AG10803 (cell line): ENCODE results near the gene COX6B2.

ENCODE experiments used
- DNase-seq: peaks from one replicate; pipeline ENCODE4 v3.0.0; 2010; ENCODE audit warnings: low read depth
- H3K4me3 ChIP-seq: 2 replicates; pipeline ENCODE4 v1.5.1; 2011; ENCODE audit warnings: mild to moderate bottlenecking, low read length, control low read depth
- CTCF ChIP-seq: conservative IDR thresholded peaks from 2 replicates; pipeline ENCODE4 v1.5.1; 2011; ENCODE audit warnings: mild to moderate bottlenecking, low read length, control low read depth, inconsistent platforms

COX6B2 gene

GRCh38 chr19:55385724-55386492 is 31.4 kb upstream of the COX6B2 start, which contains the start of gene RPL28:
Gene RPL28 (plus strand): TSS chr19:55385932. CDS start chr19:55386358, 426 bp downstream.
- DNase-seq = peak; percentile 96
- TF ChIP-seq CTCF = no peak
- H3K4me3 ChIP-seq = peak within 1 kb of the TSS; percentile 98

DNA sequence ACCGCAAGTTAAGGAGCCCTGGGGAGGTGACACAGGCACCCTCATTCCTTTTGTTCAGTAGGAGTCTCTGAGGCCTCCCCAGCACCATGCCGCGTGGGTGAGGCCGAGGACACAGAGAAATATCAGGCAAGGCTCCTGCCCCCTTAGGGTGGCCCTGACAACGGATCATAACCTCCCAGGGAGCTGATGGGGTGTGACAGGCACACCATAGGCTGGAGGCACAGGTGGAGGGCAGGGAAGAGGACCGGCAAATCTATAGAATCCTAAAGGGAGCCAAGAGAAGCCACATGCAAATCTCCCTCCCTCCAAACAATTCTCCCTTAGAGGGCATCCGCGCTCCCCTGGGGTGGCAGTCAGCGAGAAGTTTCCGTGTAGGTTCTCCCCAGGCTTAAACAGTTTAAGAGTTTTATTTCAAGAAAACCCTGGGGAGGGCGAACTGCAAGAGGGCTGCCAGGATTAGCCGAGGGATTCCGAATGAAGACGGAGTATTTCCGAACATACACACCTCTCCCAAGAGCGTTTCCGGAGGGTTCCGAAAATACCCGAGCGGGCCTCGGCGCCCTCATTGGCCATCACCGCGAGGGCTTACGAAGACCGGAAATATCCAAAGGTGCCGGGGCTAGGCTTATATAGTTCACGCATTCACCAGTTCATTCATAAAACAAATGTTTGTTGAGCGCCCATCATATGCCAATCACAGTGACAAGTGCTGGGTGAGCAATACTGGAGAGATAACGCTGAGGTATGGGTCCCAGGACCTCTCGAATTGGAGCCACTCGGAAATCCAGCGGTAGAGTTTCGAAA is 30.6 kb upstream of the COX6B2 start:
- peak overlapping the region; percentile 60 for H3K4me3 ChIP-seq
- peak; percentile 93 for DNase-seq
- TF ChIP-seq CTCF = no peak

DNA sequence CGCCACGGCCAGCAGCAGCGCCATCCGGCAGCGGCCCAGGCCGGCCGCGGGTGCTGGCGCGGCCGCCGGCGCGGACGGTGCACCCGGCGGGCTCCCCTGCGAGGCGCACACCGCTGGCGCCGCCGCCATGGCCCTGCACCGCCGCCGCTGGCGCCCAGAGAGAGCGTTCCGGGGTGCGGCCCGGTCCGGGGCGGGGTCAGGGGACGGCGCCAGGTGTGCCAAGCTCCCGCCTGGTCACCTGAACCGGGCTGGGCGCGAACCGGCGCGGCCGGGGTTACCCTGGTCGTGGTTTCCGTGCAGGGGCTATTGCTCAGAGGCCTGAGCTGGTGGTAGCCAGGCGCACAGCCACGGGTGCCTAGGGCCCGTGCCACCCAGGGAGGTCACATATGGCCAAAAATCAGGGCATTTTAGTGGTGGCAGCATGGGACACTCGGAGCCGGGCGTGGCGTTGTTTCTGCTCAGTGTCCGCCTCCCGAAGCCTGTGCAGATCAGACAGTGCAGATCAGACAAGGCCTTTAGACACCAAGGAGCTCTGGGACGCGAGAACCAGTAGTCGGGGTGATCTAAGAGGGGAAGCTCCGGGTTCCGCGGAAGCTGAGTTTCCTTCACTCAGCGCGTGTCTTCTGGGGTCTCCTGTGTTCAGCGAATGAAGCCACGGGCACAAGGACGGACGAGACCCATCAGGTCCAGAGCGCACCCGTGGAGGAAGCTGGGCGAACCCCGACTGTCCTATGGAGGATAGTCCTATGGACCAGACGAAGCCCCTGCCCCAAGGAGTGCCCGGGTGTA is 29.8 kb upstream of the COX6B2 start, which contains the start of gene TMEM238:
Gene TMEM238 (minus strand): TSS at position 162 of the 789 bp plus-strand sequence. CDS start 33 bp downstream, at position 129.
- TF ChIP-seq CTCF = no peak
- DNase-seq = no peak
- H3K4me3 ChIP-seq = peak within 1 kb of the TSS; percentile 60

DNA sequence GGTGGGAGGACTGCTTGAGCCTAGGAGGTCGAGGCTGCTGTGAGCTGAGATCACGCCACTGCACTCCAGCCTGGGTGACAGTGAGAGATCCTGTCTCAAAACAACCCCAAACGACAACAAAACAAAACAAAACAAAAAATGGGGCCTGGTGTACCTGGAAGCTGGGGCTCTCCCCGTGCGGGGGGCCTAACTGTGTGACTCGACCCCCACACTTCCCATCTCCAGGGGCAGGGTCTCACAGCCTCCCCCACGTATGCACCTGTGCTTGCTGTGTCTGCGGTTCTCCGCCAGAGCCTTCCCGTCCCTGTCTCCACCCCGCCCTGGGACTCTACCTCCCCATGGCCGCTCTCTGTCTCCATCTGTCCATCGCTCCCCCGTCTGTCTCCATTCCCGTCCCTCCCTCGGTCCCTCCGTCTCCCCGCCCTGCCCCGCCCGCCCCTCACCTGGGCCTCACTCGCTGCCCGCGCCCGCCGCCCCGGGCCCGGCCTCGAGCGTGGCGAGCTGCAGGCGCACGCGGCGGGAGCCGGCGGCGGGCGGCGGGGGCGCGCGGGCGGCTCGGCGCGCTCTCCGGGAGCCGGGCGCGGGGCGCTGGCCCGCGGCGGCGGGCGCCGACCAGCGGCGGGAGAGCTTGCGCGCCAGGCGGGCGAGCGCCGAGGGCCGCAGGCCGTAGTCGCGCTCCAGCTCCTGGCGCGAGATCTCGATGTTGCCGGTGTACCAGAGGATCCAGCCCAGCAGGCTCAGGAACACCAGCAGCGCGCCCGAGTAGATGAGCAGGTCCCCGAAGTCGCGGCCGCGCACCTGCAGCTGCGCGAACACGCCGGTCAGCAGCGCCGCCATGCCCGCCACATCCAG is 29.0 kb upstream of the COX6B2 start:
- TF ChIP-seq CTCF = no peak; the same call in 1 of the 2 replicates
- peak overlapping the region; percentile 55 for H3K4me3 ChIP-seq
- DNase-seq = peak; percentile 62

GRCh38 chr19:55382522-55383054 is 28.1 kb upstream of the COX6B2 start:
- H3K4me3 ChIP-seq = no peak overlapping the region
- no peak for DNase-seq
- TF ChIP-seq CTCF = no peak

GRCh38 chr19:55382013-55382412 is 27.5 kb upstream of the COX6B2 start:
- DNase-seq = no peak
- no peak overlapping the region for H3K4me3 ChIP-seq
- TF ChIP-seq CTCF = no peak
